ENCODE measurements around the gene RXYLT1. TPM values are rescaled to one million over a fixed set of nuclear protein-coding genes. Genes with fewer than 3 reads are reported as not detected.

RXYLT1 gene
- total RNA-seq, 2 donors from 2014 or later, result 9.7 to 11.0 TPM

DNA sequence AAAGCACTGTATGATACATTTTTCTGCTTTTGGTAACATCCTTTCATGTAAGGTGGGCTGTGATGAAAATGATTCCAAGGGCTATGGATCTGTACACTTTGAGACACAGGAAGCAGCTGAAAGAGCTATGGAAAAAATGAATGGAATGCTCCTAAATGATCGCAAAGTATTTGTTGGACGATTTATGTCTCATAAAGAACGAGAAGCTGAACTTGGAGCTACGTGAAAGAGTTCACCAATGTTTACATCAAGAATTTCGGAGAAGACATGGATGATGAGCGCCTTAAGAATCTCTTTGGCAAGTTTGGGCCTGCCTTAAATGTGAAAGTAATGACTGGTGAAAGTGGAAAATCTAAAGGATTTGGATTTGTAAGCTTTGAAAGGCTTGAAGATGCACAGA lies 42.6 kb downstream of the RXYLT1 start:
- Mint-ChIP-seq H3K27ac (no peak overlapping the region), H3K4me3 (no peak overlapping the region), H3K9me3 (peaks cover 16% of the 10 kb centered on the region), H3K36me3 (ENCODE audit: low read depth) (no peaks in the 10 kb centered on the region), H3K4me1 (no peaks in the 10 kb centered on the region), H3K27me3 (ENCODE audit: insufficient read depth) (peaks cover 6% of the 10 kb centered on the region)
- 93 to 100% methylated on average over 6 of the region's 6 CpGs for WGBS, 2 experiments (ENCODE audit: insufficient coverage in 1 of 2, insufficient read length in 1 of 2)
- Histone ChIP-seq H3K27me3 (ENCODE audit: control insufficient read depth, insufficient read depth, low read length, poor library complexity, severe bottlenecking) (no peaks in the 10 kb centered on the region), H3K4me3 (ENCODE audit: low read length) (no peak overlapping the region), H3K9me3 (ENCODE audit: control insufficient read depth, low read length) (peaks cover 24% of the 10 kb centered on the region), H3K27ac (ENCODE audit: low read depth, low read length) (no peak overlapping the region), H3K9ac (ENCODE audit: extremely low read depth, low read length, poor library complexity, severe bottlenecking) (no peak overlapping the region), H3K36me3 (ENCODE audit: control insufficient read depth, insufficient read depth, low read length) (no peaks in the 10 kb centered on the region), H3K4me1 (ENCODE audit: control insufficient read depth, insufficient read depth, low read length) (no peaks in the 10 kb centered on the region)
- DNase-seq, result no peak
- TF ChIP-seq, protein P1, sequence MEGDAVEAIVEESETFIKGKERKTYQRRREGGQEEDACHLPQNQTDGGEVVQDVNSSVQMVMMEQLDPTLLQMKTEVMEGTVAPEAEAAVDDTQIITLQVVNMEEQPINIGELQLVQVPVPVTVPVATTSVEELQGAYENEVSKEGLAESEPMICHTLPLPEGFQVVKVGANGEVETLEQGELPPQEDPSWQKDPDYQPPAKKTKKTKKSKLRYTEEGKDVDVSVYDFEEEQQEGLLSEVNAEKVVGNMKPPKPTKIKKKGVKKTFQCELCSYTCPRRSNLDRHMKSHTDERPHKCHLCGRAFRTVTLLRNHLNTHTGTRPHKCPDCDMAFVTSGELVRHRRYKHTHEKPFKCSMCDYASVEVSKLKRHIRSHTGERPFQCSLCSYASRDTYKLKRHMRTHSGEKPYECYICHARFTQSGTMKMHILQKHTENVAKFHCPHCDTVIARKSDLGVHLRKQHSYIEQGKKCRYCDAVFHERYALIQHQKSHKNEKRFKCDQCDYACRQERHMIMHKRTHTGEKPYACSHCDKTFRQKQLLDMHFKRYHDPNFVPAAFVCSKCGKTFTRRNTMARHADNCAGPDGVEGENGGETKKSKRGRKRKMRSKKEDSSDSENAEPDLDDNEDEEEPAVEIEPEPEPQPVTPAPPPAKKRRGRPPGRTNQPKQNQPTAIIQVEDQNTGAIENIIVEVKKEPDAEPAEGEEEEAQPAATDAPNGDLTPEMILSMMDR (conservative IDR thresholded peaks at IDR 0.05), result no peak

DNA sequence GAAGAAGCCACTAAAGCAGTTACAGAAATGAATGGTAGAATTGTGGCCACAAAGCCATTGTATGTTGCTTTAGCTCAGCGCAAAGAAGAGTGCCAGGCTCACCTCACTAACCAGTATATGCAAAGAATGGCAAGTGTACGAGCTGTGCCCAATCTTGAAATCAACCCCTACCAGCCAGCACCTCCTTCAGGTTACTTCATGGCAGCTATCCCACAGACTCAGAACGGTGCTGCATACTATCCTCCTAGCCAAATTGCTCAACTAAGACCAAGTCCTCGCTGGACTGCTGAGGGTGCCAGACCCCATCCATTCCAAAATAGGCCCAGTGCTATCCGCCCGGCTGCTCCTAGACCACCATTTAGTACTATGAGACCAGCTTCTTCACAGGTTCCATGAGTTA lies 43.3 kb downstream of the RXYLT1 start:
- no peak overlapping the region for H3K4me3 ChIP-seq (ENCODE audit: low read length)
- no peak overlapping the region for H3K27ac ChIP-seq (ENCODE audit: low read depth, low read length)
- H3K36me3 ChIP-seq (ENCODE audit: control insufficient read depth, insufficient read depth, low read length), result no peaks in the 10 kb centered on the region
- H3K27me3 ChIP-seq (ENCODE audit: control insufficient read depth, insufficient read depth, low read length, poor library complexity, severe bottlenecking), result no peaks in the 10 kb centered on the region
- H3K9ac ChIP-seq (ENCODE audit: extremely low read depth, low read length, poor library complexity, severe bottlenecking), result no peak overlapping the region
- no peaks in the 10 kb centered on the region for H3K4me1 ChIP-seq (ENCODE audit: control insufficient read depth, insufficient read depth, low read length)
- Mint-ChIP-seq H3K4me1 (no peaks in the 10 kb centered on the region), H3K27me3 (ENCODE audit: insufficient read depth) (peaks cover 6% of the 10 kb centered on the region), H3K36me3 (ENCODE audit: low read depth) (no peaks in the 10 kb centered on the region), H3K27ac (no peak overlapping the region), H3K9me3 (peaks cover 16% of the 10 kb centered on the region), H3K4me3 (no peak overlapping the region)
- peaks cover 19% of the 10 kb centered on the region for H3K9me3 ChIP-seq (ENCODE audit: control insufficient read depth, low read length)
- 91% methylated on average over 6 of the region's 6 CpGs for WGBS, 2 experiments (ENCODE audit: insufficient coverage in 1 of 2, insufficient read length in 1 of 2)
- TF ChIP-seq, protein P1 (conservative IDR thresholded peaks at IDR 0.05), result no peak
- no peak for DNase-seq

DNA sequence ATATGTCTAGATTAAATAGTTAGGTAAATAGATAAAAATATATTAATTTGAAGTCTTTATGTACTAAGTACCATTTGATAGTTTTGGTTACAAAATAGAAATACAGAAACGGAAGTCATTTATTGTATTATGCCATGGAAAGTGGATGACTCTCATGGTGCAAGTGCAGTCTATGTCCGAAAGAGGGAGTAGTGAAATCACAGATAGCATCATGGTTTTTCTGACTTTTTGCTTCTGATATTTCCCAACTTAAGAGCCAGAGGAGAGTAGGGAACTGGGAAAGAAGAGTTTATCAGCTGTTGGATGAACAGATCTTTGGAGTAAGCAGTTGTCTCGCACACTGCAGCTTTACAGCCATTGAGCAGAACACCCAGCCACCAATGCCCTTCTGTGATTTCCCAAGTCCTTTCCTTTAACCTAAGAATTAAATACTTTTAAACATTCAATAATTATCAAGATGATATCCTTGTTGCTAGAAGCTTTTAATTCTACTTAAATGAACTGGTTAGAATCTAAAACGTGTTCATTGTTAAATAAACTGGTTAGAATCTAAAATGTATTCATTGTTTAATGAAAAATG lies 46.4 kb downstream of the RXYLT1 start:
- no peaks in the 10 kb centered on the region for H3K36me3 Mint-ChIP-seq (ENCODE audit: low read depth)
- peaks cover 23% of the 10 kb centered on the region for H3K9me3 Mint-ChIP-seq
- Histone ChIP-seq H3K9ac (ENCODE audit: extremely low read depth, low read length, poor library complexity, severe bottlenecking) (no peak overlapping the region), H3K36me3 (ENCODE audit: control insufficient read depth, insufficient read depth, low read length) (no peaks in the 10 kb centered on the region), H3K4me1 (ENCODE audit: control insufficient read depth, insufficient read depth, low read length) (no peaks in the 10 kb centered on the region), H3K9me3 (ENCODE audit: control insufficient read depth, low read length) (peaks cover 16% of the 10 kb centered on the region), H3K4me3 (ENCODE audit: low read length) (no peak overlapping the region), H3K27ac (ENCODE audit: low read depth, low read length) (no peak overlapping the region), H3K27me3 (ENCODE audit: control insufficient read depth, insufficient read depth, low read length, poor library complexity, severe bottlenecking) (no peaks in the 10 kb centered on the region)
- no peak overlapping the region for H3K27ac Mint-ChIP-seq
- no peak overlapping the region for H3K4me3 Mint-ChIP-seq
- peaks cover 10% of the 10 kb centered on the region for H3K27me3 Mint-ChIP-seq (ENCODE audit: insufficient read depth)
- WGBS, 2 experiments (ENCODE audit: insufficient coverage in 1 of 2, insufficient read length in 1 of 2), result 38 to 40% methylated on average over 3 to 4 of the region's 4 CpGs
- no peak for DNase-seq
- TF ChIP-seq, protein P1 (conservative IDR thresholded peaks at IDR 0.05), result peak; percentile 85
- no peaks in the 10 kb centered on the region for H3K4me1 Mint-ChIP-seq
